GM12865 (cell line): ENCODE results near the gene SAFB.
"Not testable (repeated sequence)": the region's sequence is repeated elsewhere in the genome, so short reads cannot be mapped to it uniquely, and the experiment has no call there.

Experiments used
- DNase-seq: peaks from one replicate; pipeline ENCODE4 v3.0.0; 2010; ENCODE audit warnings: low read depth
- H3K4me3 ChIP-seq: 2 replicates; pipeline ENCODE4 v1.5.1; 2011; ENCODE audit warnings: mild to moderate bottlenecking, low read depth, low read length, control low read depth
- TF ChIP-seq, protein P1 (sequence below): IDR thresholded peaks from 2 replicates; pipeline ENCODE4 v1.5.1; 2011; ENCODE audit warnings: low read length, control low read depth, low read depth, inconsistent platforms; ENCODE audit not compliant: insufficient read depth; ENCODE audit errors: missing control alignments

SAFB gene

GRCh38 chr19:5608291-5608690 is 14.6 kb upstream of the SAFB start:
- H3K4me3 ChIP-seq: no peak overlapping the region
- no peak for DNase-seq
- TF ChIP-seq, protein P1, sequence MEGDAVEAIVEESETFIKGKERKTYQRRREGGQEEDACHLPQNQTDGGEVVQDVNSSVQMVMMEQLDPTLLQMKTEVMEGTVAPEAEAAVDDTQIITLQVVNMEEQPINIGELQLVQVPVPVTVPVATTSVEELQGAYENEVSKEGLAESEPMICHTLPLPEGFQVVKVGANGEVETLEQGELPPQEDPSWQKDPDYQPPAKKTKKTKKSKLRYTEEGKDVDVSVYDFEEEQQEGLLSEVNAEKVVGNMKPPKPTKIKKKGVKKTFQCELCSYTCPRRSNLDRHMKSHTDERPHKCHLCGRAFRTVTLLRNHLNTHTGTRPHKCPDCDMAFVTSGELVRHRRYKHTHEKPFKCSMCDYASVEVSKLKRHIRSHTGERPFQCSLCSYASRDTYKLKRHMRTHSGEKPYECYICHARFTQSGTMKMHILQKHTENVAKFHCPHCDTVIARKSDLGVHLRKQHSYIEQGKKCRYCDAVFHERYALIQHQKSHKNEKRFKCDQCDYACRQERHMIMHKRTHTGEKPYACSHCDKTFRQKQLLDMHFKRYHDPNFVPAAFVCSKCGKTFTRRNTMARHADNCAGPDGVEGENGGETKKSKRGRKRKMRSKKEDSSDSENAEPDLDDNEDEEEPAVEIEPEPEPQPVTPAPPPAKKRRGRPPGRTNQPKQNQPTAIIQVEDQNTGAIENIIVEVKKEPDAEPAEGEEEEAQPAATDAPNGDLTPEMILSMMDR: no peak

- not testable (repeated sequence) for DNase-seq, H3K4me3 ChIP-seq
Measured at GRCh38 chr19:5608766-5609165, 14.1 kb upstream of the SAFB start.

- TF ChIP-seq, protein P1: no peak
- DNase-seq: no peak
- H3K4me3 ChIP-seq: no peak overlapping the region
Measured at GRCh38 chr19:5609881-5610448, 12.9 kb upstream of the SAFB start.

- TF ChIP-seq, protein P1: no peak
- no peak for DNase-seq
- no peak overlapping the region for H3K4me3 ChIP-seq
Measured at GRCh38 chr19:5612891-5613865, 9.7 kb upstream of the SAFB start.

DNA sequence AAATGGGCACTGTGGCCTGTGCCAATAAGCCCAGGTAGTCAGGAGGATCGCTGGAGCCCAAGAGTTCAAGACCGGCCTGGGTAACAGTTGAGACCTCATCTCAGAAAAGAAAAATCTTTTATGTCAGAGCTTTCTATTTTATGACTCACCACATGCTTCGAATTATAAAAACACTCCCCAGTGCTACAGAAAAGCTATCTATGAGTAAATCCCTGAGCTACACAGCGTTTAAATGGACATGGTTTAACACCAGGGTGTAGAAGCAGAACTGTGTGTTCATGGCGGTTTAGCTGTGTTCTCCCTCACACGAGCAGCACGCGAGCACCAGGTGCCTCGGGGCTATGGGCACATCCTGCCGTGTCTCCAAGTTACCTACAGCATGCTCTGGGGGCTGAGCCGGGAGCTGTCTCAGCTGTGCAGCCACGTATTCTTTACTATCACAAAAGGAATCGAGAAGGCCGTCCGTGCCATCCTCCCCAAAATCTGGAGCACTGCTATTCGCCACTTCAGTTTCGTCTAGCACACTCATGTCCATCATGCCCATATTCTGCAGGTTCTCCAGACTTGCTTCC is 7.0 kb upstream of the SAFB start:
- DNase-seq: no peak
- TF ChIP-seq, protein P1: no peak
- no peak overlapping the region for H3K4me3 ChIP-seq

- TF ChIP-seq, protein P1: no peak
- DNase-seq: no peak
- no peak overlapping the region for H3K4me3 ChIP-seq
Measured at GRCh38 chr19:5617080-5617479, 5.8 kb upstream of the SAFB start.

DNA sequence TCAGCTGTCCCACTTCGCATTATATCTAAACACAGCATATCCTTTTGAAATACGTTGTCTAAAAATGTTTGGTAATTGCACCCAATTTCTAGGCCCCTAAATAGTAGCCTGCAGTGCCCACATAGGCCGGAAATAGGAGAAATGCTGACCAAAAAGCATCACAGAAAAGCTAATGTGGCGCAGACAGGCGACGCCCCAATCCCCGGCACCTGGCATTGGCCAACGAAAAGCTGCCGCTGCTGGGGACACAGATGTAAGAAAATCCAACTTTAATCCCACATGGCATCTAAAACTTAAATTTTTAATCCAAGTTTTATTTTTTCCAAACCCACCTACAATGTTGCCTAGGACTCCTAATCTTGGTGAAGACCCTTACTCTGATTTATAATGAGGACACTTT is 4.3 kb upstream of the SAFB start:
- no peak for DNase-seq
- no peak overlapping the region for H3K4me3 ChIP-seq
- TF ChIP-seq, protein P1: no peak
